Stomach (tissue), 4 donors: ENCODE results near the gene C1GALT1C1.

Experiments
- EP300 ChIP-seq: sonication (generic); formaldehyde crosslinking; IDR thresholded peaks from one replicate; pipeline ENCODE4 v1.6.1; 2017; ENCODE audit warnings: antibody characterized with exemption
- POLR2A ChIP-seq, 4 donors: fragments of 450-650 bp; IDR thresholded peaks; one replicate each; pipeline ENCODE4 v1.6.1; 2016; ENCODE audit warnings: antibody characterized with exemption in 4 of 4, control low read depth in 2 of 4, mild to moderate bottlenecking in 1 of 4, moderate library complexity in 1 of 4
- TF ChIP-seq, protein P1 (sequence below), 7 experiments: fragments of 450-650 bp in 4 of 7; fragments of 200-600 bp in 3 of 7; sonication (generic) in 3 of 7; IDR thresholded peaks; one replicate each; pipeline ENCODE4 v1.5.1; 2016 to 2019; ENCODE audit warnings: antibody characterized with exemption in 7 of 7, control low read depth in 2 of 7, mild to moderate bottlenecking in 1 of 7

- TF ChIP-seq, protein P1, sequence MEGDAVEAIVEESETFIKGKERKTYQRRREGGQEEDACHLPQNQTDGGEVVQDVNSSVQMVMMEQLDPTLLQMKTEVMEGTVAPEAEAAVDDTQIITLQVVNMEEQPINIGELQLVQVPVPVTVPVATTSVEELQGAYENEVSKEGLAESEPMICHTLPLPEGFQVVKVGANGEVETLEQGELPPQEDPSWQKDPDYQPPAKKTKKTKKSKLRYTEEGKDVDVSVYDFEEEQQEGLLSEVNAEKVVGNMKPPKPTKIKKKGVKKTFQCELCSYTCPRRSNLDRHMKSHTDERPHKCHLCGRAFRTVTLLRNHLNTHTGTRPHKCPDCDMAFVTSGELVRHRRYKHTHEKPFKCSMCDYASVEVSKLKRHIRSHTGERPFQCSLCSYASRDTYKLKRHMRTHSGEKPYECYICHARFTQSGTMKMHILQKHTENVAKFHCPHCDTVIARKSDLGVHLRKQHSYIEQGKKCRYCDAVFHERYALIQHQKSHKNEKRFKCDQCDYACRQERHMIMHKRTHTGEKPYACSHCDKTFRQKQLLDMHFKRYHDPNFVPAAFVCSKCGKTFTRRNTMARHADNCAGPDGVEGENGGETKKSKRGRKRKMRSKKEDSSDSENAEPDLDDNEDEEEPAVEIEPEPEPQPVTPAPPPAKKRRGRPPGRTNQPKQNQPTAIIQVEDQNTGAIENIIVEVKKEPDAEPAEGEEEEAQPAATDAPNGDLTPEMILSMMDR (IDR thresholded peaks at IDR 0.05) = no peak
- no peak for TF ChIP-seq POLR2A (IDR thresholded peaks at IDR 0.05)
- TF ChIP-seq EP300 = no peak
Measured at GRCh38 chrX:120677004-120677652, 47.3 kb upstream of the C1GALT1C1 start.
